Endothelial cell of umbilical vein (primary cell): ENCODE results near the gene WNT9A. TPM values are rescaled to one million over a fixed set of nuclear protein-coding genes. Genes with fewer than 3 reads are reported as not detected.

Source experiments
- BruUV-seq: library from RNA; stranded (reverse); fragments of 400-500 nt; replicated peaks from 2 replicates; lab custom pipeline; 2021; lab: Mats Ljungman, UMichigan
- CTCF ChIA-PET: fragments of 300-600, 350-600 bp; sonication (Branson Sonifier 250); formaldehyde crosslinking; loops from one replicate; lab custom pipeline; 2021; ENCODE audit warnings: antibody characterized with exemption, inconsistent platforms; lab: Charles Lee
- POLR2A ChIA-PET: fragments of 300-600, 350-600 bp; sonication (Branson Sonifier 250); formaldehyde crosslinking; loops from one replicate; lab custom pipeline; 2021; ENCODE audit warnings: antibody characterized with exemption, inconsistent platforms; lab: Charles Lee
- DNase-seq: peaks from one replicate; pipeline ENCODE4 v3.0.0-alpha.2; 2011; ENCODE audit warnings: low read depth, low spot score
- FAIRE-seq: peaks from 2 replicates; lab custom pipeline; 2011; peaks lifted over from hg19 to GRCh38; lab: Jason Lieb, UNC
- H2AFZ ChIP-seq: 2 replicates; pipeline ENCODE4 v1.6.0; 2012; ENCODE audit warnings: low read depth, low read length, control low read depth, inconsistent platforms
- H3K27ac ChIP-seq: 2 replicates; pipeline ENCODE4 v1.5.1; 2011; ENCODE audit warnings: low read depth, mild to moderate bottlenecking, control low read depth, low read length, moderate library complexity; ENCODE audit not compliant: insufficient read depth
- H3K27me3 ChIP-seq, 2 experiments: 2 replicates each; pipeline versions ENCODE4 v1.6.0 to v1.6.1; 2011; ENCODE audit warnings: low read length in 2 of 2, mixed read lengths in 1 of 2; ENCODE audit not compliant: control insufficient read depth in 2 of 2, insufficient read depth in 2 of 2
- H3K36me3 ChIP-seq, 2 experiments: 2 replicates in 1 of 2; 3 replicates in 1 of 2; pipeline ENCODE4 v1.5.1; 2011; ENCODE audit warnings: low read length in 2 of 2, mild to moderate bottlenecking in 1 of 2, moderate library complexity in 1 of 2; ENCODE audit not compliant: control insufficient read depth in 2 of 2, insufficient read depth in 2 of 2; ENCODE audit errors: extremely low read depth in 1 of 2
- H3K4me1 ChIP-seq: 3 replicates; pipeline ENCODE4 v1.5.1; 2011; ENCODE audit warnings: mild to moderate bottlenecking, low read length; ENCODE audit not compliant: control insufficient read depth, insufficient read depth; ENCODE audit errors: extremely low read depth
- H3K4me2 ChIP-seq: 2 replicates; pipeline ENCODE4 v1.6.1; 2011; ENCODE audit warnings: low read length, control low read depth, mixed read lengths; ENCODE audit not compliant: insufficient read depth
- H3K4me3 ChIP-seq, 3 experiments: fragments of 200-600 bp in 1 of 3; sonication (generic), shearing (Covaris generic) in 1 of 3; replicated peaks in 1 of 3; 2 replicates each; pipeline ENCODE4 v1.5.1; 2011 to 2016; ENCODE audit warnings: control low read depth in 3 of 3, low read length in 3 of 3, mild to moderate bottlenecking in 2 of 3, inconsistent platforms in 1 of 3, low read depth in 1 of 3, moderate library complexity in 1 of 3; ENCODE audit not compliant: insufficient read depth in 1 of 3
- H3K79me2 ChIP-seq: 2 replicates; pipeline ENCODE4 v1.6.0; 2012; ENCODE audit warnings: low read length, inconsistent platforms; ENCODE audit not compliant: control insufficient read depth, insufficient read depth
- H3K9ac ChIP-seq: replicated peaks from 2 replicates; pipeline ENCODE3; 2011; ENCODE audit warnings: low read length, control low read depth; ENCODE audit not compliant: insufficient read depth; ENCODE audit errors: extremely low read depth
- H3K9me1 ChIP-seq: replicated peaks from 3 replicates; pipeline ENCODE4 v1.6.0; 2011; ENCODE audit warnings: mild to moderate bottlenecking, low read length; ENCODE audit not compliant: control insufficient read depth, insufficient read depth; ENCODE audit errors: extremely low read depth
- H3K9me3 ChIP-seq: replicated peaks from 2 replicates; pipeline ENCODE4 v1.5.1; 2012; ENCODE audit warnings: low read length, inconsistent platforms; ENCODE audit not compliant: control insufficient read depth, insufficient read depth
- H4K20me1 ChIP-seq: replicated peaks from 2 replicates; pipeline ENCODE3; 2011; ENCODE audit warnings: mild to moderate bottlenecking, low read length; ENCODE audit not compliant: control insufficient read depth, insufficient read depth; ENCODE audit errors: extremely low read depth
- CTCF ChIP-seq, 2 donors: IDR thresholded peaks; 1 replicate in 1 of 2; 2 replicates in 1 of 2; pipeline ENCODE4 v1.5.1; 2011; ENCODE audit warnings: low read length in 2 of 2, mild to moderate bottlenecking in 2 of 2, moderate library complexity in 2 of 2, control low read depth in 1 of 2, inconsistent platforms in 1 of 2, low read depth in 1 of 2; ENCODE audit not compliant: insufficient read depth in 1 of 2; ENCODE audit errors: extremely low read depth in 1 of 2
- EZH2 ChIP-seq: IDR thresholded peaks from 2 replicates; pipeline ENCODE4 v1.6.1; 2012; ENCODE audit warnings: borderline replicate concordance, low read depth, mild to moderate bottlenecking, moderate library complexity, low read length, inconsistent platforms; ENCODE audit not compliant: severe bottlenecking
- FOS ChIP-seq: IDR thresholded peaks from 2 replicates; pipeline ENCODE4 v1.6.1; 2011; ENCODE audit warnings: mild to moderate bottlenecking, low read length, moderate library complexity, borderline replicate concordance; ENCODE audit not compliant: insufficient read depth
- GATA2 ChIP-seq: IDR thresholded peaks from 2 replicates; pipeline ENCODE4 v1.7.0; 2011; ENCODE audit warnings: low read depth, mild to moderate bottlenecking, moderate library complexity, mixed read lengths, low read length; ENCODE audit not compliant: insufficient read length, insufficient read depth
- JUN ChIP-seq: IDR thresholded peaks from 2 replicates; pipeline ENCODE4 v1.6.1; 2011; ENCODE audit warnings: borderline replicate concordance, low read depth; ENCODE audit not compliant: insufficient read length, insufficient read depth
- MAX ChIP-seq: IDR thresholded peaks from 2 replicates; pipeline ENCODE4 v1.6.1; 2011; ENCODE audit not compliant: insufficient read depth, insufficient read length
- MYC ChIP-seq: IDR thresholded peaks from one replicate; pipeline ENCODE4 v1.6.1; 2011; ENCODE audit warnings: mild to moderate bottlenecking, low read depth, low read length
- POLR2A ChIP-seq: IDR thresholded peaks from 2 replicates; pipeline ENCODE4 v1.6.1; 2012; ENCODE audit warnings: low read depth, mild to moderate bottlenecking, control low read depth, low read length
- POLR2AphosphoS5 ChIP-seq: IDR thresholded peaks from 2 replicates; pipeline ENCODE4 v1.6.1; 2012; ENCODE audit warnings: low read depth, mild to moderate bottlenecking, control low read depth, low read length, moderate library complexity; ENCODE audit not compliant: insufficient read depth
- dilution Hi-C: fragments of 300-500 bp; cut with MboI; formaldehyde crosslinking; loops from one replicate; pipeline ENCODE4 v1.15.0; 2019; ENCODE audit warnings: low sequenced_read_pairs; ENCODE audit not compliant: extremely low pct_ligation_motif_present
- intact Hi-C: fragments of 100-400 bp; cut with micrococcal nuclease; formaldehyde crosslinking; loops from one replicate; pipeline ENCODE4 v1.10.0; 2022
- polyA plus RNA-seq, 4 experiments: library from polyadenylated mRNA; depleted of rRNA in 3 of 4; stranded (reverse) in 3 of 4; unstranded in 1 of 4; fragments of >200 nt; gene quantifications; 2 replicates each; pipeline versions ENCODE4 v1.2.1 to v1.2.3, GENCODE V29; 2011 to 2012; ENCODE audit warnings: missing spikeins in 1 of 4
- total RNA-seq: library from RNA; stranded (reverse); gene quantifications from 2 replicates; pipeline ENCODE4 v1.2.3, GENCODE V29; 2021

Gene WNT9A
- total and polyA plus RNA-seq, 2 donors (not counting 3 experiments of a cell fraction or from before 2014, with no cell fraction given), result 5.4 to 6.2 TPM

GRCh38 chr1:227951624-227952373, 4.1 kb upstream of the WNT9A start:
- no peaks in the 10 kb centered on the region for H4K20me1 ChIP-seq
- FAIRE-seq, result no peak
- H3K4me2 ChIP-seq, result no peak overlapping the region
- dilution Hi-C loops, result no loop called here
- no TSS peak for BruUV-seq
- POLR2A ChIA-PET, result interaction anchor here (0.5 kb wide), 1 partner anchor 142 kb away, joined by 3 read pairs; no protein-coding TSS in a partner anchor
- H3K27me3 ChIP-seq, result peaks cover 5 to 14% of the 10 kb centered on the region in 2 experiments
- H3K79me2 ChIP-seq, result no peaks in the 10 kb centered on the region
- peaks cover 7% of the 10 kb centered on the region for H3K4me1 ChIP-seq
- H3K9me1 ChIP-seq, result no peaks in the 10 kb centered on the region
- H2AFZ ChIP-seq, result no peak overlapping the region
- H3K36me3 ChIP-seq, result no peaks in the 10 kb centered on the region
- no peak for DNase-seq
- CTCF ChIA-PET, result interaction anchor here (1.5 to 2.5 kb wide), 3 partner anchors 189 to 502 kb away, joined by 5 to 18 read pairs (median 5); no protein-coding TSS in a partner anchor
- no peak overlapping the region for H3K4me3 ChIP-seq
- no peaks in the 10 kb centered on the region for H3K9me3 ChIP-seq
- no peak overlapping the region for H3K27ac ChIP-seq
- H3K9ac ChIP-seq, result no peak overlapping the region
- no peak for TF ChIP-seq MAX
- no peak for TF ChIP-seq CTCF (IDR thresholded peaks at IDR 0.05; ENCODE audit: extremely low read depth in 1 of 2, insufficient read depth in 1 of 2, low read depth in 1 of 2, low read length in 2 of 2)
- TF ChIP-seq MYC, result no peak
- no peak for TF ChIP-seq FOS
- no peak for TF ChIP-seq POLR2A
- TF ChIP-seq EZH2, result no peak
- TF ChIP-seq GATA2, result no peak
- no peak for TF ChIP-seq POLR2AphosphoS5
- TF ChIP-seq JUN, result no peak
- intact Hi-C loops, result no loop called here
